Measurements from ENCODE around the gene MAP7. TPM values are rescaled to one million over a fixed set of nuclear protein-coding genes. Genes with fewer than 3 reads are reported as not detected.

The MAP7 gene
- total RNA-seq (10 to 100 TPM in 1 of 2 donors, 1 to 10 TPM in 1; 3.2 to 17.5 TPM), polyA plus RNA-seq (1 to 10 TPM; 8.1 to 8.4 TPM)

DNA sequence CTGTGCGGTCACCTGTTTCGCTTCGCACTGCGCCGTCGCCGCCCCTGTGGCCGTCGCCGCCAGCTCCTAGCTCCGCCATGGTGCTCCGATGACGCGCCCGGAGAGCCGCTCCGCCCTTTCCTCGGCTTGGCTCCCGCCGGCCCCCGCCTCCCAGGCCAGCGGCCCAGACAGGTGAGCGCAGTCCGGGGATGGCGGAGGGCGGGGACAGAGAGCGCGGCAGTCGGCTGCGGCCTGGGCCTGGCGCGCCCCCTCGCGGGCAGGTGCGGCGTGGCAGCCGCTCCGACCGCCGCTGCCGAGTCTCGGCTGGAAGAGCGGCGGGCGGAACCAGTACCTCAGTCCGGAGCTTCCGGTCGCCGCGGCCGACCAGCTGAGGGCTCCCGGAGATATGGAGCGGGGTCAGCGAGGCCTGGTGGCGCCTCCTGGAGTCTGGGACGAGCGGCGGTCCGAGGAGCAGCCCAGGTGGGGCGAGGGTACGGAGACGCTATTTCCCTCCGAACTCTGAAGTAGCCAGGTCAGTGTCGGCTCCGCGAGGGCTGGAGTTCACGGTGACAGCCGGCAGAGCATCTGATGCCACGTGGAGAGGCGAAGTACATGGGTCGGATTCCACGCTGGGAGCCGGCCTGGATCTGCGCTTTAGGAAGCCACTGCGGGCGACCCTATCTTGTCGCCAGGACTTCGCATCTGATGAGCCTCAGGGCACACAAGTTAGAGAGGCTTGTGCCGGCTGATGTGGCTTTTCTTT is at the start of gene MAP7:
Gene MAP7 (minus strand): TSS at position 93 of the 742 bp plus-strand sequence. CDS start 14 bp downstream, at position 79.
- TF ChIP-seq FOXA2 (IDR thresholded peaks at IDR 0.05), result no peak
- TF ChIP-seq FOXA1 (IDR thresholded peaks at IDR 0.05), result no peak
- peak; percentile 40 to 43 for TF ChIP-seq RXRA (IDR thresholded peaks at IDR 0.05)
- TF ChIP-seq, protein P1, sequence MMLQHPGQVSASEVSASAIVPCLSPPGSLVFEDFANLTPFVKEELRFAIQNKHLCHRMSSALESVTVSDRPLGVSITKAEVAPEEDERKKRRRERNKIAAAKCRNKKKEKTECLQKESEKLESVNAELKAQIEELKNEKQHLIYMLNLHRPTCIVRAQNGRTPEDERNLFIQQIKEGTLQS (IDR thresholded peaks at IDR 0.05), result no peak
- peak; percentile 24 to 61 for TF ChIP-seq GABPA (IDR thresholded peaks at IDR 0.05 in 1 of 2, conservative IDR thresholded peaks at IDR 0.05 in 1 of 2)
- TF ChIP-seq HNF4A (conservative IDR thresholded peaks at IDR 0.05), result peak; percentile 71 to 73
- TF ChIP-seq ZBTB33 (IDR thresholded peaks at IDR 0.05), result no peak
- TF ChIP-seq TAF1 (conservative IDR thresholded peaks at IDR 0.05), result peak; percentile 25
- TF ChIP-seq HNF4G (IDR thresholded peaks at IDR 0.05), result peak; percentile 19
- peak; percentile 96 for TF ChIP-seq CTCF (IDR thresholded peaks at IDR 0.05; ENCODE audit: low read depth, low read length, missing input control)
- TF ChIP-seq EGR1 (IDR thresholded peaks at IDR 0.05; ENCODE audit: low read depth in 2 of 2), result no peak
- peak; percentile 52 for TF ChIP-seq SP1 (IDR thresholded peaks at IDR 0.05)
- TF ChIP-seq REST (IDR thresholded peaks at IDR 0.05), result peak; percentile 12
- TF ChIP-seq YY1 (IDR thresholded peaks at IDR 0.05), result peak; percentile 79
- TF ChIP-seq RAD21 (IDR thresholded peaks at IDR 0.05), result peak; percentile 56 to 74
- no peak for TF ChIP-seq NR2F2 (IDR thresholded peaks at IDR 0.05)
- no peak for TF ChIP-seq JUND (IDR thresholded peaks at IDR 0.05)
- TF ChIP-seq, protein P2, sequence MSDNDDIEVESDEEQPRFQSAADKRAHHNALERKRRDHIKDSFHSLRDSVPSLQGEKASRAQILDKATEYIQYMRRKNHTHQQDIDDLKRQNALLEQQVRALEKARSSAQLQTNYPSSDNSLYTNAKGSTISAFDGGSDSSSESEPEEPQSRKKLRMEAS (IDR thresholded peaks at IDR 0.05), result peak; percentile 55
- H3K9me3 ChIP-seq (ENCODE audit: control insufficient read depth in 4 of 4, low read length in 3 of 4), result no peaks in the 10 kb centered on the region
- H3K27ac ChIP-seq (ENCODE audit: low read depth in 1 of 2, low read length in 2 of 2), result peak within 1 kb of the TSS; percentile 71 to 77

More for the DNA sequence above, at the start of gene MAP7:
- no peaks in the 10 kb centered on the region for H3K27me3 ChIP-seq (ENCODE audit: control insufficient read depth in 4 of 4, insufficient read depth in 4 of 4, low read length in 3 of 4)
- peak within 1 kb of the TSS; percentile 14 to 68 for H3K9ac ChIP-seq (ENCODE audit: low read depth in 1 of 2, low read length in 2 of 2)
- H3K4me3 ChIP-seq (ENCODE audit: low read depth in 1 of 3, low read length in 3 of 3), result peak within 1 kb of the TSS; percentile 55 to 91 (median 66)
- peaks cover 0 to 4% (median 0%) of the 10 kb centered on the region in 4 donors for H3K36me3 ChIP-seq (ENCODE audit: control insufficient read depth in 4 of 4, insufficient read depth in 3 of 4, low read depth in 1 of 4, low read length in 3 of 4)
- DNase-seq (ENCODE audit: low spot score), result peak; percentile 74
- peaks cover 4 to 25% (median 16%) of the 10 kb centered on the region in 4 donors for H3K4me1 ChIP-seq (ENCODE audit: control insufficient read depth in 4 of 4, insufficient read depth in 4 of 4, low read length in 3 of 4)
- WGBS, result under 1% methylated on average over 79 of the region's 79 CpGs
